ENCODE data around the gene ALKAL2.
A peak's percentile ranks its signal among the peaks of the same experiment; 100 is the strongest.
"Not testable (repeated sequence)": the region's sequence is repeated elsewhere in the genome, so short reads cannot be mapped to it uniquely, and the experiment has no call there.

The ALKAL2 gene, protein sequence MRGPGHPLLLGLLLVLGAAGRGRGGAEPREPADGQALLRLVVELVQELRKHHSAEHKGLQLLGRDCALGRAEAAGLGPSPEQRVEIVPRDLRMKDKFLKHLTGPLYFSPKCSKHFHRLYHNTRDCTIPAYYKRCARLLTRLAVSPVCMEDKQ

DNA sequence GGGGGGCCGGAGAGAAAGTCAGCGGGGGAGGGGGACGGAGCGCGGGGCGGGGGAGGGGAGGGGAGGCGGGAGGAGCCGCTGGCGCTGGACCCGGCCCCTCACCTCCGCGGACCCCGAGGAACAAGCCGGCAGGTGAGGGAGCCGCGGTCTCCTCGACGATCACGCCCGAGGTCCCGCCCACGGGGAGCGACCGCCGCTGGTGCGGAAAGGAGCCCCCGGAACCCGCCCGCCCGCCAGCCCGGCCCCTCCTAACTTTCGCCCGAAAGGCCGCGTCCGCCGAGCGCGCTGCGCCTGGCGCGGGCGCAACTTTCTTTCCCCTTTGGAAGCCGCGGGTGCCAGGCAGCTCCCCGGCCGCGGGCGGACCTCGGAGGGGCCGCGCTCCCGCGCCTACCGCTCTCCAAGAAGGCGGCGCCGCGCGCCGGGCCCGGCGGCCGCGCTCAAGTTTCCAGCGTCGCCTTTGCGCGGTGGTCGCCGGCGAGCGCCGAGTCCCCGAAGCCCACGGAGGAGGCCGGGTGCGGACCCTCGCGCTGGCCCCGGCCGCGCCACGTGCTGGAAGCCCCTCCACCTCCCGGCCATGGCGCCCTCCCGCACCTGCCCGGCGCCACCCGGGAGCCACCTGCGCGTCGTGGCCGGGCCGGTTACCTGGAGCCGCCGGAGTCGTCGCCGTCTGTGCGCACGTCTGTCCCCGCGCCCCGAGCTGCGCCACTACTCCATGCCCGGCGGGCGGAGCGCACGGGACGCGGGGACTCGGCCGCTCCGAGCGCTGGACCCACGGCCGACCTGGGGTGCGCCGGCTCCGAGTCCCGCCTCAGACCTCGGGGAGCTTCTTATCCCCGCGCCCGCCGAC is at the start of gene ALKAL2:
Gene ALKAL2, minus strand, starts transcription at position 181 of the 847 bp plus-strand sequence. CDS start 256 bp downstream, outside the sequence.
- DNase-seq: no peak

DNA sequence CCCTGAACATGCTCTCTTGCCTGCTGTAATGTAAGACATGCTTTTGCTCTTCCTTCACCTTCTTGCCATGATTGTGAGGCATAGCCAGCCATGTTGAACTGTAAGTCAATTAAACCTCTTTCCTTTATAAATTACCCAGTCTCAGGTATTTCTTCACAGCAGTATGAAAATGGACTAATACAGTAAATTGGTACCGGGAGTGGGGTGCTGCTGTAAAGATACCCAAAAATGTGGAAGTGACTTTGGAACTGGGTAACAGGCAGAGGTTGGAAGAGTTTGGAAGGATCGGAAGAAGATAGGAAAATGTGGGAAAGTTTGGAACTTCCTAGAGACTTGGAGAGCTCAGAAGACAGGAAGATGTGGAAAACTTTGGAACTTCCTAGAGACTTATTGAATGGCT is 49.1 kb upstream of the ALKAL2 start:
- not testable (repeated sequence) for DNase-seq

DNA sequence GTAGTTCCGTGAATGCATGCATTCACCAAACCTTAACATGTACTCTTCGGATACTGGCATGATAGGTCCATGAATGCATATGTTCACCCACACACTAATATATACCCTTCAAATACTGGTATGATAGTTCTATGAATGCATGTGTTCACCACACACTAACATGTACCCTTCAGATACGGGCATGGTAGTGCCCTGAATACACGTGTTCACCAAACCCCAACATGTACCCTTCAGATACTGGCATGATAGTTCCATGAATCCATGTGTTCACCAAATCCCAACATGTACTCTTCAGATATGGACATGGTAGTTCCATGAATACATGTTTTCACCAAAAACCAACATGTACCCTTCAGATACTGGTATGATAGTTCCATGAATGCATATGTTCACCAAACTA is 48.5 kb upstream of the ALKAL2 start:
- no peak for DNase-seq

DNA sequence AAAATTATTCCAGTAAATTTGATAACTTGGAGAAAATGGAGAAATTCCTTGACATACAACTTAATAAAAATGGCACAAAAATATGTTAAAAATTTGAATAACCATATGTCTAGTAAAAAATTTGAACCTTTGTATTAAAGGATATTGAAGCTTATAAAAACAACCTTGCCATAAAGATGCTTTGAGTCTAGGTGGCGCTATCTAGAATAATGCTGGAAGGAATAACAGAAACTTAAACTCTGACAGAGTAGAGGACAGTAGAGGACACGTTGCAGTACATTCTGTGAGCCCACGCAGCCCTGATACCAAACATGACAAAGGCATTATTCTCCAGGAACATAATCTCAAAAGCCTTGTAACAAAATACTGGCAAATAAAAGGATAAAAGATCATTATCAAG is 44.7 kb upstream of the ALKAL2 start:
- DNase-seq: no peak

DNA sequence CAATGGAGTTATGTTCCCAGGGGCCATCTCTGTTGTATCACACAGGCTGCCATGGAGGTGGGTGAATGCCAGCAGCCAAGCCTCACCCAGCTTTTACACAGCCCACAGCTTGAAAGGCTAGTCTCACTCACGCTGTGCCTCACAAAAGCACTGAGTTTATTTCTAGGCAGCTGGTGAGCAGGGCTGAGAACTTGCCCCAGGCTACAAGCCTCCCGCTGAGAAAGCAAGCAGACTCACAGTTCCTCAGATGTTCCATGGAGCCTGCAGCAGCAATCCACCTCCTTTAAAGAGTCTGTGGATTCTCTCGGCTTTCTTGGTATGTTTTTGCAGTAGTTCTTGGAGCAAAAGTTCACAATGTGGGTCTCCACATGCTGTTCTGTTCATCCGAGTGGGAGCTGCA is 40.9 kb upstream of the ALKAL2 start:
- DNase-seq: no peak

DNA sequence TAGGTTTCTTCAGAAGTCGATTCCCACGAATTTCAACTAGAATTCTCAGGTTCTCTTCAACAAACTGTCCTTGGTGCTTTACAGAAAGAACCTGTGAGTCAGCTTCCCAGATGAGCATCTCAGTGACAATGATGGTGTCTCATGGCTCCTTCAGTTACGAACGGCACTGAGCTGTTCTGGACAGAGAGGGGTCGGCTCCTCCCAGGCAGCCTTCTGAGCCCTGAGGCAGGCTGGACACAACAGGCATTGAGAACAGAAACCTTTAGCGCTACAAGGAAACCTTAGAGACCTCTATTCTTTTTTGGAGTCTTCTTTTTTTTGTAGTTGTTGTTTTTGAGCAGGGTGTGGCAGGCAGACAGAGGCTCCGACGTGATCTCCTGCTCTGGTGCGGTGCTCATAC is 35.1 kb upstream of the ALKAL2 start:
- DNase-seq: no peak

DNA sequence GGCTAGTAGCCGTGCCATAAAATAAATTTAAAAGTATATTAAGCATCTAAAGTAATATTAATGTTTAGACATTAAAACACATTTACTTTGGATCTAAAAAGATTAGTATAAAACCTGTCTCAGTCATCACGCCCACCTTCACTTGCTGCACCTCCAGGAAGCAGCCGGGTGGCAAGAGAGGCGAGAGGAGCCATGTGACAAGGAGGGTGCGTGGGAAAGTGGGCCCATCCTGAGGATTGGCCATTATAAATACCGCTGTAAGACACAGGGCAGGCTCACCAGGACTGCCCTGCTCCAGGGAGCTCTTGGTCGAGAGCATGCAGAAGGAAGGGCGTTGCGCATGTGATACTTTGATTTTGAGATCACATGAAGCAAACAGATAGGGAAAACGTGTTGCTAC is 34.4 kb upstream of the ALKAL2 start:
- no peak for DNase-seq

DNA sequence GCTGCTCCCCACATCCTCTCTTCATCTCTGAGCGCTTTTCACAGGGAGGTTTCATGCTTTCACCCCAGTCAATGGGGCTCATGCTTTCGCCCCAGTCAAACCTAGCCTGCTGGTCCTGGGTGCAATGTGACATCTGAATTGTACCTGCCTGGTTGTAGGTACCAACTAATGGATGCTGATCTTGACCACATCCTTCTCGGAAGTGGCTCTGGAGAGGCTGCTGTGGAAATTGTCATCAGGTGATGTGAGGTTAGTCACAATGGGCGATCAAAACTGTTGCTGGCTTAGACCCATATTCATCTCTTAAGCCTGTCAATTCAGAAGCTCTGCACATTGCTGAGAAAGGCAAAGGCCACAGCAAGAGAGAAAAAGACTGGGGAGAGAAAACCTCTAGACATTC is 32.7 kb upstream of the ALKAL2 start:
- no peak for DNase-seq

DNA sequence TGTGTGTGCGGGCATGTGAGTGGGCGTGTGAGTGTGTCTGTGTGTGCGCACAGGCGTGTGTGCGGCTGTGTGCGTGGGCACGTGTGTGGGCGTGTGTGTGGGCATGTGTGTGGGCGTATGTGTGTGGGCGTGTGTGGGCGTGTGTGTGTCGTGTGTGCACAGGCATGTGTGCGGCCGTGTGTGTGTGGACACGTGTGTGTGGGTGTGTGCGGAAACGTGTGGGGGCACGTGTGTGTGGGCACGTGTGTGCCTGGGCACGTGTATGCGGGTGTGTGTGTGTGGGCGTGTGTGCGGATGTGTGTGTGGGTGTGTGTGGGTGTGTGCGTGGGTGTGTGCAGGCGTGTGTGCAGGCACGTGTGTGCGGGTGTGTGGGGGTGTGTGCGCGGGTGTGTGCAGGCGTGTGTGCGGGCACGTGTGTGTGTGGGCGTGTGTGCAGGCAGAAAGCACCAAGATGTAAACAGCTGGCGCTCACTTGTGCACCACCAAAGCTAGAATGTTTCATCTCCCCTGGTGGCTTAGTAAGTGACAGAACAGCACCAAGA is 31.2 kb upstream of the ALKAL2 start:
- DNase-seq: no peak

DNA sequence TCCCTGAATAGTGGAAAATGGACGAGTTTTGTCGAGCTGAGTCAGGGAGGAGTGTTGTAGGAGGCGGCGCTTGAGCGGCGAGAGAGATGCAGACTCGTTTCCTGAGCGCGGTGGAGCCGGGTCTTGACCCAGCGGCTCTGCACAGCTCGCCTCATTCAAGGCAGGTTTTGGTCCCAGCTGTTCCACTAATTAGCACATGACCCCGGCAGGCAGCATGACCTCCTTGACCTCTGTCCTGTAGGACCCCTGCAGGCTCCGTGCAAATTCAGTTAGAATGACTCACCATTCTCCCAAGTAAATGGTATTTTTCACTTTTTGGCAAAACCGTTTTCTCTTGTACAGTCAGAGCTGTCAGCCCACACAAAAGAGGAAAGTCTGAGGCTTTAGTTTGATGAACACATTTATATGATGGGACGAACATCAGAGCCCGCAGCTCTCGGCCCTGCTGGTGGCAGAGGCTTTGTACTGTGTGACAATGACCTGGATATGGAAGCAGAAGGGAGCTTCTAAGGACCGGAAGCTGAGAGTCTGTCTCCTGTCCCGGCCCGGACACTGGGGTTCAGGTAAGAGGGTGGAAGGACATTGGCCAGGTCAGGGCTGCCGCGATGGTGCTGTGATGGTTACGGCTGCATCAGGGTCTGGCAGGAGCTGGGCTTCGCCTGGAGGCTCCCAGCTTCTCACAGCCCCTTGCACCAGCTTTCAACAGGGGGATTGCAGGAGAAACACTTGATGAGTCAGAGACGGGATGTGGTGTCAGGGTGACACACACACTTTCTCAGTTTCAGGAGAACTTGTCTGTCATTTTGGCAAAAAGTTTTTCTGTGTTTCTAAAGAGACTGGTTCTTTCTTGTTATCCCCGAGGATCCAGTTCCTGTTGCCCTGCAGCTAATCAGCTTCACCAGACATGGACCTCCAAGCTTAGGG is 29.9 kb upstream of the ALKAL2 start:
- no peak for DNase-seq

DNA sequence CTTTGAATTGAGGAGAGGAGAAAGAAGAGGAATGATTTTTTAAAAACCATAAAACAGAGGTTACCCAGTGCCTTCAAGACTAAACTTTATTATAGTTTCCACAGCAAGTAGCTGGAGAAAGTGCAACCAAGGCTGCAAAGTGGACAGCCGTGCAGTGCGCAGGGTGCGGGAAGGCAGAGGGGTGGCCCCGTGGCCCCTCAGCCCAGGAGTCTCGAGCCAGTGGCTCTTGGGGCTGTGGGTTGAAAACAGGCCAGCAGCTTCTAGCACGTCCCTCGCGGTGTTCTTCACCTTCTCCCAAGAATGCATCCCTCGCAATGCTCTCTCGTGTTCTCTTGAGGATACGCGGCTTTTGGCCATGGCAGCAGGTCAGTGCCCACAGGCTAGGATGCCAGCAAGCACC is 28.5 kb upstream of the ALKAL2 start:
- DNase-seq: no peak

DNA sequence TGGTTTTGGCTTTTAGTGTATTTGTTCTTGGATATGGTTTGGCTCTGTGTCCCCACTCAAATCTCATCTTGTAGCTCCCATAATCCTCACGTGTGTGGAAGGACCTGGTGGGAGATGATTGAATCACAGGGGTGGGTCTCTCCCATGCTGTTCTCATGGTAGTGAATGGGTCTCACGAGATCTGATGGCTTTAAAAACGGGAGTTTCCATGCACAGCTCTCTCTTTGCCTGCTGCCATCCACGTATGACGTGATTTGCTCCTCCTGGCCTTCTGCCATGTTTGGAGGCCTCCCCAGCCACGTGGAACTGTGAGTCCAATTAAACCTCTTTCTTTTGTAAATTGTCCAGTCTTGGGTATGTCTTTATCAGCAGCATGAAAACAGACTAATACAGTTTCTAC is 28.0 kb upstream of the ALKAL2 start:
- not testable (repeated sequence) for DNase-seq

DNA sequence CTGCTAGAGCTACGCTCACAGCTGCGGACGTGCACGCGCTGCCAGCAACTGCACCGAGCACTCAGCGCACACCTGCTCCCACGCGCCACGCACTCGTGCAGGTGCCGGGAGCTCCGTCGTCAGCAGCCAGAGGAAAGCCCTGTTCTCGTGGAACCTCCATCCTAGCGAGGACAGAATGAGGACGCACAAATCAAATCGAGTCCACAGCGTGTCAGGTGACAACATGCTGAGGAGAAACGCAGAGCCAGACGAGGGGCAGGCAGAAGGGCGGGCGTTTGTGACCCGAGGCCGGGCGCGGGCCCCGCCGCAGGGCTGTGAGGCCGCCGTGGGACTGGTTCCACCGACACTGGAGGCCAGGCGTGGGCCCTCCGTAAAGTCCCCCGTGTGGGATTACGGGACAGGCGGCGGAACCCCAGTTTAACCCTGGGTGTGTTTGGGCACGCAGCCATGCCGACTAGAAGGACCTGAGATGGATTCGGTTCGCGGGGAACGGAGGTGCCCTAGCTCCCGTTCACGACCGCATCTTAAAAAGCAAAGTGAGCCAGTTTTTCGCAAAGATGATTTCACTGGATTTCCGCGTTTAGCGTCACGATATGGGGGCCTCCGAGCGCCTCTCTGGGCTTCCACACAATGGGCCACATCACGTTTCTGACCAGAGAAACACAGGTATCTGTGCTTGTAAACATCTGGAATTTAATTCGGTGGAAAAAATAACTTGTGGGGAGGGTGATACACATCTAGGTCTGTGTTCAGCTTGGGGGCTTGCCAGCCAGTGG is 26.9 kb upstream of the ALKAL2 start:
- DNase-seq: no peak

DNA sequence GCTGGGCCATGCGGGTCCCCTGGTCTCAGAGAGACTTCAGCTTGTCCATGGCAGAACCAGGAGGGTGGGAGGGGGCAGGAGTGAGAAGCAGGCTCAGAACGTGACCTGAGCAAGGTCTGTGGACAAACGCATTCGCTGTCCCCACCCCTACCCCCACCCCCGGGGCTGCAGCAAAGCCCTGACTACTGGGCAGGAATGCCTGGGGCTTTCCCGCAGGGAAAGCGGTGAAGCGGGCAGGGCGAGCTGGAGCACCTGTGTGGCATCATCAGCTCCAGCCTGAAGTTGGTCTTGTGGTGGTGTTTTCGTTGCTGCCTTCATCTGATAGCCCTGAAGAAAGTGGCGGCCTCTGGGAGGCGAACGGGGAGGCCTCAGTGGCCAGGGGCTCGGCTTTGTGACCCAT is 26.1 kb upstream of the ALKAL2 start:
- DNase-seq: no peak

DNA sequence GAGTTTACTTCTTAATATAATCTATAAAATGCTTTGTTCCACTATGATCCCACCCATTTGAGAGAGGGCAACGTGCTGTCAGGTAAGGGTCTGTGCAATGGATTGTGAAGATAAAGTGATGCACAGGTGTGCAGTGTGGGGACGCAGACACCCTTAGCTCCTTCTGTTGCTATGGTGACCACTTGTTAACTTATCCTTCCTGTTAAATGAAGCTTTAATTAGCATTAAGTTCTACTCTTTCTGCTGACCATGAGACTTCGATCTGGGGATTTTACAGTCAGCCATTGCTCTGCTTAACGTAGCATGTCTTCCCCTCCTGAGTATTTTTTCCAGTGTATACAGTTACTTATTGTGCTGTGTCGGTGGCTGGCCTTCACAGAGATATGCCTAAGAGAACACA is 23.1 kb upstream of the ALKAL2 start:
- DNase-seq: no peak

DNA sequence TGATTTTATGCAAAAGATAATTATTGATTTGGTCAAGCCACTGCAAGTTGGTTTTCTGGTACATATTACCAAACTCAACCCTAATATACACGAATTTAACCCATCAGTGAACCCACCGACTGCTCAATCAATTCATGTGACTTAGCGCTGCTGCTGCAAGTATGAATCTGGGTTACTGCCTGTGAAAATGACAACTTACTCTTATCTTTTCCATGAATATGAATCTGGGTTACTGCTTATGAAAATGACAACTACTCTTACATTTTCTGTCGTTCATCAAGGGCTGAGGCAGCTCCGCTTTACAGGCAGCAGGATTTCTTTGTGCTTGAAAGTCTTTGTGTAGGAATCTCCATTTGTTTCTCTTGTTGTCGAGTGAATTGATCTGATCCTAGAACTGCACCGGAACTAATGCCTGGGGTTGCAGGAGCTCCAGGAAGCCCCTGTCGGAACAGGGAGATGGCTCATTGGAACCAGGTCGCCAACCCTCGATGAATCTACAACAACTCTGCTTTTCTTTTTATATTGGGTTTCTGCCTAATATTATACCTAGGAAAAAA is 22.1 kb upstream of the ALKAL2 start:
- DNase-seq: no peak

DNA sequence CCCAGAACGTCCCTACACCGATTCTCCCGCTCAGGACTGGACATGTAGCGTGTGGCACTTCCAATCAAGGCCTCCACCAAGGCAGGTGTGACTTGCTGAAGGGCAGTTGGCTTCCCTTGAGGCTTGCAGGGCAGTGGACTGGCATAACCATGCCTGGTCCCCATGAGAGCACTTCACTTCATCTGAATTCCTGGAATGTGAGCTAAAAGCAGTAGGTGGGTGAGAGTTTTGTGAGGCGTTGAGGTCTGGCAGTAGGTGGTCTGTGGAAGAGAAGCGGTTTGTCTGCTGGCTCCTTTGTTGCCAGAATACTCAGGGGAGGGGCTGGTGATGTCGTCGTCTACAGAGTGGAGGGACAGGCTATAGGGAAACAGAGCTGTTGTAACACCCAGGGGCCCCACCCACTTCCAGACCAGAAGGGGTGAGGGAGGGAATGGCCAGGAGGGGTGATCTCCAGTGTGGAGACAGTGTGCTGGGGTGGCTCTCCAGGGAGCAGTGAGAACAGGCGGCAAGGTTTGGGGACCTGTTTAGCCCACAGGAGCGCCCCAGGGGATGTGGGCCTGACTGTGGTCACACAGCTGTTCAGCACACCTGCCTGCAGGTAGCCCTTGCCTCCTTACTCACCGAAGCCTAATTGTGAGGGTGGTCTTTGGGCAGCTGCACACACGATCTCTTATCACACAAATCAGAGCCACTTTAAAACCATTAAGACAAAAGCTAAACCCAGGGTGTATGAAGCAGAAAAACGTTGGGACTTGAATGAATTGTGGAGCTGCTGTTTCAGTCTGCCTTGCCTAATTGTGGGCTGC is 21.5 kb upstream of the ALKAL2 start:
- no peak for DNase-seq

DNA sequence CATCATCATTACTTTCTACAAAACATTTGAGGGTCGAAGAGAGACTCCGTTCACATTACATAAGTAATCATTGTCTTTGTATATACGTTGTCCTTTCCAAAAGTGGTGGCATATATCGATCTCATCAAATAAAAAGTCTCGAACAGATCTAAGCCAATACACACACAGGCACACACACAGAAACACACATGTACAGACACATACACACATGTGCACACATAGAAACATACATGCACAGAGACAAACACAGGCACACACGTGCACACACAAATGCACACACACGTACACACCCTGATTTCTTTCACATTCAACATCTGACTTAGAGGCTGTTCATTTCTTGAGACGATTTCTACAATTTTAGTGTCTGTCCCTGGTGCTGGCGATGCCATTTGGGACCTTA is 17.5 kb upstream of the ALKAL2 start:
- no peak for DNase-seq

DNA sequence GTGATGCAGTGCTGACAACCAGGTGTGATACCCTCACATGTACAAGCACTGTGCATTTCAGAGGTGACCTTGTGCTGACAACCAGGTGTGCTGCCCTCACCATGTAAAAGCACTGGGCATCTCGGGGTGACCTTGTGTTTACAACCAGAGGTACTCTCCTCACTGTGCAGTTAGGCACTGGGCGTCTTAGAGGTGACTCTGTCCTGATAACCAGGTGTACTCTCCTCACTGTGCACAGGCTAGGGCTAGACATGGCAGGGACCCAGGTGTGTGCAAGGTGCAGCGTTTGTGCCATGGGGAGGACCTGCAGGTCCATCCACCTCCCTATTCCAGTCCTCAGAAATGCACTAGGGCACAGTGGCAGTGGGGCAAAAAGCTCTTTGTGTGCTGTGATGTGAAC is 8.5 kb upstream of the ALKAL2 start:
- no peak for DNase-seq

DNA sequence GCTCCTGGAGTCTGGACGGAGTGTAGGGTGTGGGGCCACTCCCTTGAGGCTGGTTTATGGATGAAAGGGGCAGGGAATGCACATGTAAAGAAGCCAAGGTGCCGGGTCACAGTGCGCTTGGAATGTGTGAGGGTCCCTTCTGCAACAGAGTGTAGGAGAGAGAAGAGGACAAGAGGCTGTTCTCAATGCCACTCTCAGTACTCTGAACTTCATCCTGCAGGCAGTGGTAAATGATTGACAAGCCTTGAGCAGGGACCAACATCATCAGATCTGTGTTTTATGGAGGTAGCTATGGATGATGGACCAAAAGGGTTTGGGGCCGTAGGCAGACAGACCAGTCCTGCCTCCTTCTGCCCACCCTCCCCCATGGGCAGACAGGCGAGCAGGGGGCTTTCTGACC is 7.2 kb upstream of the ALKAL2 start:
- DNase-seq: no peak

DNA sequence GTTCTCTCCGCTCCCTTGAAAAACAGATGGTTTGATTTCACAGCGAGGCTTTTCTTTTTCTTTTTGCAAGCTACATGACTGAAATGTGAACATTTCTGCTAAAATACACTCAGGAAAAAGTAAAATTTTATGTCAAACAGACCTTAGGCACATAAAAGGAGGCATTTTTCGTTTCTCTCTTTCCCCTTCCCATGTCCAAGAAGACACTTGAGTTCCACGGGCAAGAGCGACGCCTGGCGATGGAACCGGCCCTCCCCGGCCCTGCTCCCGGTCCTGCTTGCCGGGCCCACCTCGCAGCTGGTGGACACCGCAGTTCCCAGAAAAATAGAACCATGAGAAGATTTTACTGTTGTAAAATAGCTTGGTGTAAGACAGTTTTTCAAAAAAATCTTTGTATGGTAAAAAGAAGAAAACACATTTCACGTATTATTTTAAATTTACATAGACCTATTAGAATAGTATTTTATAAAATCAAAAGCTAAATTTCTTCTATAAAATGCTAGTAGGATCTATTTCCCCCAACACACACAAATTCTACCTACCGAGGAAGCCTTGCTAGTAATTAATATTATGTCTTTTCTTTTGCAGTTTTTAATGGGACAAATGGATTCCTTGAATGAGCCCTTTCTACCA is 2.3 kb upstream of the ALKAL2 start:
- DNase-seq: peak; percentile 76

Measured in suppressor macrophage treated with lipopolysaccharide for 4 hours (primary cell).